LNCAP (cell line): ENCODE data around the gene AARS2.

Experiments used
- TF ChIP-seq, protein P1 (sequence below): fragments of 450-650 bp; IDR thresholded peaks from 2 replicates; pipeline ENCODE4 v1.5.1; 2017; ENCODE audit warnings: mild to moderate bottlenecking

The AARS2 gene

DNA sequence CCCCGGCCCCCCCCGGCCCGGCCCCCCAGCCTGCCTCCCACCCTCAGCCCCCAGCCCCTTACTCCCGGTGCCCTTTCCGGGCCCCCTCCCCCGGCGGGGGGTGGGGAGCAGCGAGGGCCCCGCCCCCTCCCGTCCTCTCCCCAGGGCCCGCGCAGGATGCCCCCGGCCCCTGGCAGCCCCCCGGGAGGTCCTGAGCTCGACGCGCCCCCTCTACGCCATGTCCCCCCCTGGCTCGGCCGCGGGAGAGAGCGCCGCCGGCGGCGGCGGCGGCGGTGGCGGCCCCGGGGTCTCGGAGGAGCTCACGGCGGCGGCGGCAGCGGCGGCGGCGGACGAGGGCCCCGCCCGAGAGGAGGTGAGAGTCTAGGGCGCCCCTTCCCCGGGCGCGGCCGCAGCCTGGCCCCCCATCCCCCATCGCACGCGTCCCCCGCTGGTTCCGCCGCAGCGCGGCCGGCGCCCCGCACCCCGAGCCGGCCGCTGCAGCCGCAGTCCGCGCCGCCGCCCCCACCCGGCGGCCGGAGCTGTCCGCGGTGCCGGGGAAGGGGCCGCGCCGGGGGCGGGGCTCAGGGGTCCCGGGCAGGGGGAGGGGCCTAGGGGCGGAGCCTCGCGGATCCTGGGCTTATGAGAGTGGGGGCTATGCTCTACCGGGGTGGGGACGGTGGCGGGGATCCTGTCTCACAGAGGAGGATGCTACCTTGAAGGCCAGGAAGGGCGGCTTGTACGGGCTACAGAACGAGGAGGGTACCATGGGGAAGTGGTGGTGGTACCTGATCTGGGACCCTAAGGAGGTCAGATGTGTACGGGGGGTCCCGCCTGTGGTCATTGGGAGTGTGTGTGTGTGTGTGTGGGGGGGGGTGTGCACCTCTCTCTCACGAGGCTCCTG lies 42.4 kb downstream of the AARS2 start:
- TF ChIP-seq, protein P1, sequence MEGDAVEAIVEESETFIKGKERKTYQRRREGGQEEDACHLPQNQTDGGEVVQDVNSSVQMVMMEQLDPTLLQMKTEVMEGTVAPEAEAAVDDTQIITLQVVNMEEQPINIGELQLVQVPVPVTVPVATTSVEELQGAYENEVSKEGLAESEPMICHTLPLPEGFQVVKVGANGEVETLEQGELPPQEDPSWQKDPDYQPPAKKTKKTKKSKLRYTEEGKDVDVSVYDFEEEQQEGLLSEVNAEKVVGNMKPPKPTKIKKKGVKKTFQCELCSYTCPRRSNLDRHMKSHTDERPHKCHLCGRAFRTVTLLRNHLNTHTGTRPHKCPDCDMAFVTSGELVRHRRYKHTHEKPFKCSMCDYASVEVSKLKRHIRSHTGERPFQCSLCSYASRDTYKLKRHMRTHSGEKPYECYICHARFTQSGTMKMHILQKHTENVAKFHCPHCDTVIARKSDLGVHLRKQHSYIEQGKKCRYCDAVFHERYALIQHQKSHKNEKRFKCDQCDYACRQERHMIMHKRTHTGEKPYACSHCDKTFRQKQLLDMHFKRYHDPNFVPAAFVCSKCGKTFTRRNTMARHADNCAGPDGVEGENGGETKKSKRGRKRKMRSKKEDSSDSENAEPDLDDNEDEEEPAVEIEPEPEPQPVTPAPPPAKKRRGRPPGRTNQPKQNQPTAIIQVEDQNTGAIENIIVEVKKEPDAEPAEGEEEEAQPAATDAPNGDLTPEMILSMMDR = no peak

DNA sequence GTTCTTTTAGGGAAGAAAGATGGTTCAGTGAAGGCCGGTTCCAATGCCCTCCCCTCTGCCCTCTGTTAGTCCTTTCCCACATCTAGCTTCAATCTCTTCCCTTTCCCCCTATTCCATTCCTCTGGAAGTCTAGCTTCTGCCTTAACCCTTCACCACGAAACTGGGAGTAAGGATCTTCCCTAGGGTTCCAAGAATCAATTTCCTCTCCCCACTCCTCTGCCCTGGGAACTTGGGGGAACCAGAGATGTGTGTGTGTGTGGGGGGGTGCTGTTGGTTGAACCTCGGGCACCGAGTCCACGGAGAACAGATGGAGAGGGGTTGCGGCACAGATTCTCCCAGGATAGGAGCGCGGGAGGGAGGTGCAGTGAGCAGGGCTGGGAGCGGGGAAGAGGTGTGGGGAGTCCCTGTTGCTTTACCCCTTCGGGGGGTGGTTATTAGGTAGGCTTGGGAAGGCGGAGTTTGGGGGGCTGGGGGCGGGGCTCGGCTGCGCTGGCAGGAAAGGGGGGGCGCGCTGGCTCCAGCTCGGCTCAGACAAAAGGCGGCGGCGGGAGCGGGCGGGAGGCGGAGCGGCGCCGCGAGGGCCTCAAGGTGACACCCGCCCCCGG lies 43.1 kb downstream of the AARS2 start, which contains the start of gene TMEM151B:
TMEM151B (plus strand) TSS at position 530 of the 605 bp plus-strand sequence. CDS start 293 bp downstream, outside the sequence.
- TF ChIP-seq, protein P1 = no peak

DNA sequence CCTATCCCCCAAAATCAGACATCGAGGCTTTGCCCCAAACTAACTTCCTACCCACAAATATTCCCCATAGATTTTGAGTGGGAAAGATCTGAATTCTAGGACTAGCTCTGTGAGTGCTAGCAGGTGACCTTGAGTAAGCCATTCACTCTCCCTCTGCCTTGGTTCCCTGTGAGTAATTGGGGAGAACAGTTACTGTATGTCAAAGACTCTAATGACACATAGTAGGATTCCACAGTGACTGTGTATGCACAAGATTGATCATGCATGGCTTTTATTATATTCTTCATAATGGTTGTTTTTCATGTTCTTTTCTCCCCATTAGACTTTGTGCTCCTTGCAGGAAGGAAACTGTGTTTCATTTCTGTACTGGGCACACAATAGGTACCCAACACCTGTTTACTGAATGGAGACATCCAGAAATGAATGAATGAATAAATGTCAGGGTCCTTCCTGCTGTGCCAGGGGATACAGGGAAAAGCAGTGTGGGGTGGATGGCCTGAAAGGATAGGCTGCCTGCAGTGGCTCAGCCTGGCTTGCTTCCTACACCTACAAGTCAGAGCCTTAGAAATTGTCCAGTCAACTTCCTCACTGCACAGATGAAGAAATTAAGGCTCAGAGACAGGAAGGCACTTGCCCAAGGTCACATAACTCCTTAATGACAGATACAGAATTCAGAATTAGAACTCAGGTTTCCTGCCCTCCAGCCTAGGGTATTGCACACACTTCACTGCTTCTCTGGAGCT lies 43.8 kb downstream of the AARS2 start:
- TF ChIP-seq, protein P1 = no peak

DNA sequence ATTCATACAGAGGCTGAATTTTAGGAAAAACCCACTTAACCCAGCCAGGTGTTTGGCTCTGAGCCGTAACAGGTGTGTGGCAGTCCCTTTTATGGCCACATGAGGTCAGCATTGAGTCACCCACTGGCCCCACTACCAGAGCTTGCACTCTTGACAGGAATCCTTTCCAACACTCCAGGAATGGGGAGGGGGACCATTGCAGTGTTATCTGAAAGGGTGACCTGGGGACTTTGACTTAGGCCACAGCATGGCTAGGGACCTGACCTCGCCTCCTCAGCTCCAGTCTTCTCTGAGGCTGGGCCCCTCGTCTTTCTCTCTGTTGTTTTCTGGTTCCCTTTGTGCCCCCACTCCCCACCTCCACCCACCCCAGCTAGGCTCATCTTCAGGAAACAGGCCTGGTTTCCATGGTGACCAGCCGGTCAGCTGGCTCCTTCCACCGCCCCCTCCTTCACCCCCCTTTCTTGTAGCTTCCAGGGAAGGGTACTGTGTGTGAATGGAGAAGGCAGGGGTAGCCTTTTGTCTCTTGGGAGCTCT lies 45.0 kb downstream of the AARS2 start:
- TF ChIP-seq, protein P1 = peak; percentile 84

DNA sequence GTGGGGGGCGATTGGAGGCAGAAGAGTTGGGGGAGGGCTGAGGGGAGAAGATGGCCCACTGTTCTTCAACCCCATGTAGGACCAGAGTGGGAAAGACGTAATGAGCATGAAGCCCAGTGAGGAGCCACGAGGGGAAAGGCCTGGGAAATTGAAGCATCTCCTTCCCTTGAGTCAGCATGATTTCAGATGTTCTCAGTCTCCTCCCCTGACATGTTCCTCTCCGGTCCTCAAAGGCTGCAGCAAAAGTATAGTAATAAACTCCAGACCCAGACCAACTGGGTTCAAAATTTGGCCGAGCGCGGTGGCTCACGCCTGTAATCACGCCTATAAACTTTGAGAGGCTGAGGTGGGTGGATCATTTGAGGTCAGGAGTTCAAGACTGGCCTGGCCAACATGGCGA lies 45.9 kb downstream of the AARS2 start:
- TF ChIP-seq, protein P1 = no peak

DNA sequence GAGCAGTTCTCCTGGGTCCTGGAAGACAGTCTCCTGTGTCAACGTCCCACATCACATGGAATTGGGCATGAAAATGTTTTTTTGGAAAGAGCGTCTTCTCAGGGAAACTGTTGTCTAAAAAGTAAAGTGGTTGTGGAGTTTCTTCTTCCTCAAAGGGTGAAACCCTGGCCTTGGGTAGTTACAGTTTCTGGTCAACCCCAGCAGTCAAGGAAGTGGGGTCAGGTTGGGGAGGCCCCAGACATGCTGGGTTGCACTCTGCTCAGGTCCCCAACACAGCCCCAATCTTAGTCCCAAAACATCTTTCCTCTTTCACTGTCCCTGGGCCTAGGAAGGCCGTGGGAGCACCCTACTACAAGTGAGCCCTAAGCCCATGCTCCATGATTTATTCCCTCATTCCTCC lies 46.8 kb downstream of the AARS2 start:
- TF ChIP-seq, protein P1 = no peak

DNA sequence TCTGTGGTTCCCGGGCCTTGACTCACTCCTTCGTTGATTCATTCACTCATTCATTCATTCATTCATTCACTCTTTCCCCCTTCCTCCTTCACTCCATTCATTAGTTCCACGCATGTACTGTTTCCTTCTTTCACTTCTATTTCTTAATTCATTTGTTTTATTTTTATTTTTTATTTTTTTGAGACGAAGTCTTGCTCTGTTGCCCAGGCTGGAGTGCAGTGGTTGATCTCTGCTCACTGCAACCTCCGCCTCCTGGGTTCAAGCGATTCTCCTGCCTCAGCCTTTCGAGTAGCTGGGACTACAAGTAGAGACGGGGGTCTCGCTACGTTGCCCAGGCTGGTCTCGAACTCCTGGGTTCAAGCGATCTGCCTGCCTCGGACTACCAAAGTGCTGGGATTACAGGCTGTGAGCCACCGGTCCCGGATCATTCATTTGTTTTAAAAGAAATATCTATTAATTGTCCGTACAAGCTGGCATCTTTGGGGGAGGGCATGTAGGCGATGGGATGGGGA lies 47.4 kb downstream of the AARS2 start:
- TF ChIP-seq, protein P1 = no peak
